GM21619 (cell line): ENCODE measurements around the gene DGCR2.
A peak's percentile ranks its signal among the peaks of the same experiment; 100 is the strongest.

Experiments used
- ATAC-seq: cut with Tn5 transposase; IDR thresholded peaks from one replicate; pipeline ENCODE4 v1.9.1; 2021; ENCODE audit not compliant: unreplicated experiment

DGCR2 gene

GRCh38 chr22:19128009-19128401, 5.8 kb upstream of the DGCR2 start:
- ATAC-seq, result no peak

DNA sequence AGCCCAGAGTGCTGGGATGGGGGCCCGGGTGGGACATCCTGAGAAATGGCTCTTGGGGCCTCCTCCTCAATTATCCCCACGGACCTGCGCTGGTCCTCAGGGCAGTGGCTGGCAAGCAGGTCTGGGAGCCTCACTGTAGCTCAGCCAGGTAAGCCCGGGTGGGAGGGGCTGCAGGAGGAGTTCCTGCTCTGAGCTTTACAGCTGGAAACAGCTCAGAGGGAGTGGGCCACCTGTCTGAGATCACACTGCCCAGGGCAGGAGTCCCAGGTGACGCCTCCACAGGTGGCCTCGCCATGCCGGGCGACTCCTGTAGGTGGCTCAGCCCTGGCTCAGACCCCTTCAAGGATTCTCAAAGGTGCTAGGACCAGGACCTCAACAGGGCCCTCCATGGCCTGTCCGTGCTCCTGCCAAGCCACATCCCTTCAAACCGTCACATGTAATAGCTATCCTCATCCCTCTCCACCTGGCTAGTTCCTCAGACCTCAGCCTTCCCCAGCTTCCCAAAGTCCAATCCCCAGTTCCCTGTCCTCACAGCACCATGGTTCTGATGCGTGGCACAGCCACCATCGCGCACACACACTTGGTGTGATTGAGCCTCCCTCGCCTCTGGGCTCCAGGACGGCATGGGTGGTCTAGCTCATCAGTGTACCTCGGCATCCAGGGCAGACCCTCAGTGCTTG, 5.3 kb upstream of the DGCR2 start:
- ATAC-seq, result no peak

GRCh38 chr22:19126309-19127273, 4.4 kb upstream of the DGCR2 start:
- no peak for ATAC-seq

- ATAC-seq, result no peak
Observed at GRCh38 chr22:19125474-19126308, 3.5 kb upstream of the DGCR2 start.

DNA sequence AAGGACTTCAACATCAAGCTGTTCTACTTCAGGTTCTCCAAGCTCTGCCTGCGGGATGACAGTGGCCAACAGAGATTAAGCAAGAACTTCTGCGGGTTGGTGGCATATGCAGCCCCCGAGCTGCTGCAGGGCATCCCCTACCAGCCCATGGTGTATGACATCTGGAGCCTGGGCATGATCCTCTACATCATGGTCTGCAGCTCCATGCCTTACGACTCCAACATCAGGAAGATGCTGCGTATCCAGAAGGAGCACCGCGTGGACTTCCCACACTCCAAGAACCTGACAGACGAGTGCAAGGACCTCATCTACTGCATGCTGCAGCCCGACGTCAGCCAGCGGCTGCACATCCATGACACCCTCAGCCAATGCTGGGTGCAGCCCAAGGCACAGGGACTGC, 2.8 kb upstream of the DGCR2 start:
- no peak for ATAC-seq

DNA sequence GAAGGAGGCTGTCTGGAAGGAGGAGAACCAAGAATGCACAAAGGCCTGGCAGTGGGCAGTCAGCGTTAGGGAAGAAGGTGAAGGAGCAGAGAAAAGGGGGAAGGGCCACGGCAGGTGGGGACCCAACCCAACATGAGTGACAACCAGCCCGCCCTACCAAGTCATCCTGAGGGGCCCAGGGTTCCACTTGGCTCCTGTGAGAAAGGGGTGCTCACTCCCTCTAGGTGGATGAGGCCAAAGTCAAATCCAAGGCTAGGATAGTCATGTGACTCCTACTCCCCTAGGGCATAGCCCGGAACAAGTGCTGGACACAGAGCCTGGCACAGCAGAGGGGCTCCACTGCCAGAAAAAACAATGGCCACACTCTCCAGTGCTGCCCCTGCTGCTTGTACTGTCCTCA, 2.2 kb upstream of the DGCR2 start:
- ATAC-seq, result no peak

DNA sequence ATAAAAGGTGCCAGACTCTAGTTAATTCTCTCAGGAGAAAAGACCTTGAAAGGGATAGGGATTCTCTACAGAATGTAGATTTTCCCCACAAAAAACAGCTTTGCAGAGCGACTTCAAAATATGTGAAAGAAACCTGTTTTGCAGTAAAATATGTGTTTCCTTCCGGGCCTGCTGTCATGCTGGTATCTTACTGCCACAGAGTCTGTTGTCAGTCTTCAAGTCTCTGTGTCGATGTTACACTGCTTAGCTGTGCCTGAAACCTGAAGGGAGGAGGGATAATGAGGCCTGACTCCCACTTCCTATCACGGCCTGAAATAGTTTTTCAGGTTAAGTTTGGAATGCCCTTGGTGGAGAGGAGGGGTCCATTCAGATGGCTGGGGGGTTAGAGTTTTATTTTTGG, 1.7 kb upstream of the DGCR2 start:
- ATAC-seq, result no peak

GRCh38 chr22:19122752-19123492, 710 bp upstream of the DGCR2 start:
- no peak for ATAC-seq

DNA sequence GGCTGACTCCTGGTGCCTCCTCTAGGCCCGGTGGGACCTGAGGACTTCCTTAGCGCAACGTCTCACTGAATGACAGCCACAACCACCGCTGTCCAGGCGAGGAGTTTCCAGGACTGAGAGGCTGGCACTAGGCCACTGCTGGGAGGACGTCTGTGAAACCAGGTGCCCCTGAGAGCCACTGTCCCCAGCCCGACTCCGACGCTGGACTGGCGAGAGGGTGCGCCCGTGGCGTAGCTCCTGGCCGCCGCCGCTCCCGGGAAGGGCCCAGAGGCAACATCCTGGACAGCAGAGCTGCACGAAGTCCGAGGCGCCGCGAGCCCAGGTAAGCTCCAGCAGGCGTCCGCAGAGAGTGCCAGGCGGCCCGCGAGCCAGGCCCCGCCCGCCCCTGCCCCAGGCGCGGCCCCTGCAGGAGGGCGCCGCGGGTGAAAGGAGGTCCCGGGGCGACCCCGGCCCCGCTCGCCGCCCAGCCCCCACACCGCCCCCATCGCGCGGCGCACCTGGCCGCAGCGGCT, 525 bp downstream of the DGCR2 start:
- peak; percentile 28 for ATAC-seq

DNA sequence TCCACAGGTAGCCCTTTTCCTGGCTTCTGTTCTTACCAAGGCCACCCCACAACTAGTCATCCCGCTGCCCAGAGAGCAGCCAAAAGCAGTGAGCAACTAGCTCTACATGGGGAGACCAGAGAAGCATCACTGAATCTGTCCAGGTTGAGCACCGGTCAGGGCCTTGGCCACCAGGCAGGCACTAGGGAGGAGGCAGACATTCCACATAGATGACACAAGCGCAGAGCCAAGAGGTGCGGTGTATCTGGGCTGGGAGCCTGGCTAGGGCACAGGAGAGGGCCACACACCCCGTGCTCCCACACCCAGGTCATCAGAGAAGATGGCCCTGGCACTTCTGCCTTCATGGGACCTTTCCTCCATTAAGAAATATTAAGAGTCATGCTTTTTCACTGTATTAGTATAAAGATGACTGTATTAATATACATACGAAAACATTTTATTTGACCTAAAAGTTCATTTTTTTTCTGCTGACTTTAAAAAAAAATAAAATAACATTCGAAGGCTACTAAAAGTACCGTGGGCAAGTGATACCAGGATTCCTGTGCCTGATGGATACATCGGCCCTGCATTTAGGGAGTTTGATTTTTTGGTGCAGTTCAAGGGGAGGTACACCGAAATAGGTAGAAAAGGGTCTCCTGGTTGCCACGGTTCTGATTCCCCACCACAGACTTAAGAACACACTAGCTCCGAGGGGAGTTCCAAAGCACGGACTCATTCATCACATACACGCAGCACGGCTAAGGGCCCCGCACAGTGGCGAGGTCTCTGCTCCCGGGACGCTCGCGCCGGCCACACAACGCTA, 1.2 kb downstream of the DGCR2 start:
- ATAC-seq, result no peak

- ATAC-seq, result no peak
Observed at GRCh38 chr22:19119949-19120348, 2.3 kb downstream of the DGCR2 start.

DNA sequence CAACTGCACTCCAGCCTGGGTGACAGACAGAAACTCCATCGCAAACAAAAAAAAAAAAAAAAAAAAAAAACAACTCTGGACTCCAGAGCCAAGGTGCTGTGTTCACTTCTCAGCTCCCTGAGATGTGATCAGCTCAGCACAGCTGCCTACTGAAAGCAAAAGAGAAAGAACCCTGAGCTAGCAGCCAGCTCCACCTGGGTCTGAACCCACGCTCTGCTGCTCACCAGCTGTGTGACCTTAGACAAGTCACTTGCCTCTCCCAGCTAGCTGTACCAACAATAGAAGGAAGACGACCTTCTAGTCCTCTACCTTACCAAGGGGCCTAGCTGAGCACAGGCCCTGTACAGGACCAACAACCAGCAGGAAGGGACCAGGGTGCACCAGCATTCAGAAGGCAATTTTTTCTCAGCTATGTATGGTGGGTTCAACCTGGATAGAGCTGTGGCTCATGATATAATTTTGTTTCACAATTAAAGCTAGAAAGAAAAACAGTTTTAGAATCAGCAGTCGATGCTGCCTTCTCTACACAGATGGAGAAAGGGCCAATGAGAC, 3.8 kb downstream of the DGCR2 start:
- ATAC-seq, result no peak

DNA sequence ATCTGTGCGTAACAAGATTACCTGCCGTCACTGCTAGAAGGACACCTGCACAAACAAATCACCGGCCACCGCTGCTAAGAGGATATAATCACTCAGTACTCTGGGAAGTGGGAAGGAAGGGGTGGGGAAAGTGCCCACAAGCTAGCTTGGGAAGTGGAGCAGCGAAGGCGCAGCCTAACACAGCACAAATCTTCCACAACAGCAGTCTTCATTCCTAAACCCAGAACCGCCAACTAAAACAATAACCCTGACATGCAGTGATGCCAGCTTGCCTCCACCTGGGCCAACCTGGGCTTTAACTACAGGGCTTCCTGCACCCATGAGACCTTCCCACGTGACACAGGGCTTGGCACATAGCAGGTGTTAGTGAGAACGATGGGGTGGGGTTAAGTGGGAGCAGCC, 5.1 kb downstream of the DGCR2 start:
- ATAC-seq, result no peak

GRCh38 chr22:19115628-19116027, 6.6 kb downstream of the DGCR2 start:
- ATAC-seq, result no peak

GRCh38 chr22:19114984-19115552, 7.1 kb downstream of the DGCR2 start:
- no peak for ATAC-seq

DNA sequence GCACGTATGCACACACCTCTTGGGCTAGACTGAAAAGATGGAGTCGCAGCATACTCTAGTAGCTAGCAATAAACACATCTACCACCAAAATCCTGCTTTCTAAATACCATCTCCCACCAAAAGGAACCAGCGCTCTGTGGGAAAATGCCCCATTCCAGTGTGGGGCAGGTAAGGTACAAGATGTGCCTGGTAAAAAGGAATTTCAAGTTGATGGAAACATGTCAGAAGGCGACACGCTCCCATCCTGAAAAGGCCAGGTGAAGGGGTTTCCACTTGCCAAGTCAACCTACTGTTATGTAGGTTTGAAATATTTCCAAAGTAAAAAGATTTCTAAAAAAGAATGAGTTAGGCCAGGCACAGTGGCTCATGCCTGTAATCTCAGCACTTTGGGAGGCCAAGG, 8.8 kb downstream of the DGCR2 start:
- ATAC-seq, result no peak

DNA sequence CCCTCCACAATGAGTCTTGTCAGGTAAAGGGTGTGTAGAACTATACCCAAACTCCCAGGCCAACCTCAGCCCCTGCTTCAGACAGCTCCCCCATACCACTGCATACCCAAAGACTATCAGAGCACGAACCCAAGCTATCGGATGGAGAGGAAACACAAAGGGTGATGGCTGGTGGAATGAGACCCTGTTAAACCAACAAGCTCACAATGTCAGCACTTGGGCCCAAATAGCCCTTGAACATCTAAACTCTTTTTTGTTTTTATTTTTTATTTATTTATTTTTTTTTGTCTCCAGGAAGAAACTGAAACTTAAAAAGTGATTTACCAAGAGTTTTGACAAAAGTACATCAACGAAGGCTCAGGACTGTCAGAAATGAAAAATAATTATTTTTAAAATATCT, 10.6 kb downstream of the DGCR2 start:
- no peak for ATAC-seq

DNA sequence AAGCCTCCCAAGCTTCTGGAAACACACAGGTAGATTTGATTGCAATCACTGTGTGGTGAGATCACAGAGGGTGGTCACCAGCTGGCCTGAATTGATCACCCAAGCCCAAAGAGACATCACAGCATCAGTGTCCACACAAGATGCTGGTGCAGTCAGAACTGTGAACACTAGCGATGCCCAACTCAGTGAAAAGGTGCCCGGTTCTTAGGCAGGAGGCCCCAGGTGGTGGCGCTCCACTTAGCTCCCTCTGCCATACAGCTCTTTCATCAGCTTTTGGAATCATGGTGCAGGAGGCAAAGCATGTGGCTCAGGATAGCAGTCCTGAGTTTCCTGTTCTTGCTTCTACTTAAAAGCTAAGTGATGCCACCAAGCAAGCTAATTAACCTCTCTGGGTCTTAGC, 11.1 kb downstream of the DGCR2 start:
- ATAC-seq, result no peak

DNA sequence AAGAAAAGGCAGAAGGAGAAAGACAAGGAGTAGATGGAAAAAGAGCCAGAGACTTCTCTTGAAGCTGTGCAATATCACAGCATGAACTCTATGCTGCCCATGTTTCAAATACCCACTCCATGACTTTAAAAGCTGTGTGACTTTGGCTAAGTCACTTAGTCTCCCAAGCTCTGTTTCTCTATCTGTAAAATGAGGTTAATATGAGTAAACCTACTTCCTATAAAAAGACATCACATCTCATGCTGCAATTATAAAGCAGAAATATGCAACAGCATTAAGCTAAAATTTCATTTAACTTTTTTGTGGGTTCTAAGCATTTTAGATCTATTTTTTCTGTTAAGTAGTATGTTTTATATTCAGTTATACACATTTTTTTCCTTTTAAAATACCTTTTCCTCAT, 11.6 kb downstream of the DGCR2 start:
- ATAC-seq, result no peak
